ENCODE measurements around the gene USP24.

GRCh38 chr1:55067914-55068313 is 147.2 kb downstream of the USP24 start:
- TF ChIP-seq, protein P1, sequence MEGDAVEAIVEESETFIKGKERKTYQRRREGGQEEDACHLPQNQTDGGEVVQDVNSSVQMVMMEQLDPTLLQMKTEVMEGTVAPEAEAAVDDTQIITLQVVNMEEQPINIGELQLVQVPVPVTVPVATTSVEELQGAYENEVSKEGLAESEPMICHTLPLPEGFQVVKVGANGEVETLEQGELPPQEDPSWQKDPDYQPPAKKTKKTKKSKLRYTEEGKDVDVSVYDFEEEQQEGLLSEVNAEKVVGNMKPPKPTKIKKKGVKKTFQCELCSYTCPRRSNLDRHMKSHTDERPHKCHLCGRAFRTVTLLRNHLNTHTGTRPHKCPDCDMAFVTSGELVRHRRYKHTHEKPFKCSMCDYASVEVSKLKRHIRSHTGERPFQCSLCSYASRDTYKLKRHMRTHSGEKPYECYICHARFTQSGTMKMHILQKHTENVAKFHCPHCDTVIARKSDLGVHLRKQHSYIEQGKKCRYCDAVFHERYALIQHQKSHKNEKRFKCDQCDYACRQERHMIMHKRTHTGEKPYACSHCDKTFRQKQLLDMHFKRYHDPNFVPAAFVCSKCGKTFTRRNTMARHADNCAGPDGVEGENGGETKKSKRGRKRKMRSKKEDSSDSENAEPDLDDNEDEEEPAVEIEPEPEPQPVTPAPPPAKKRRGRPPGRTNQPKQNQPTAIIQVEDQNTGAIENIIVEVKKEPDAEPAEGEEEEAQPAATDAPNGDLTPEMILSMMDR (IDR thresholded peaks at IDR 0.05) = no peak
- TF ChIP-seq EP300 (IDR thresholded peaks at IDR 0.05) (no peak), POLR2A (IDR thresholded peaks at IDR 0.05) (no peak), POLR2AphosphoS5 (IDR thresholded peaks at IDR 0.05) (no peak)
